Vagina (tissue), 2 donors: ENCODE results near the gene TGFB2. TPM values are rescaled to one million over a fixed set of nuclear protein-coding genes. Genes with fewer than 3 reads are reported as not detected.

Experiments used
- DNase-seq, 2 donors: peaks; one replicate each; pipeline ENCODE4 v3.0.0-alpha.2; 2017; ENCODE audit errors: extremely low spot score in 2 of 2
- H3K27ac ChIP-seq: fragments of 200-600 bp; sonication (generic); one replicate; pipeline ENCODE4 v1.5.1; 2019
- H3K27me3 ChIP-seq: fragments of 200-600 bp; sonication (generic); one replicate; pipeline ENCODE4 v1.5.1; 2019
- H3K36me3 ChIP-seq, 2 donors: fragments of 200-600 bp; sonication (generic); one replicate each; pipeline ENCODE4 v1.5.1; 2017 to 2019
- H3K4me1 ChIP-seq: fragments of 200-600 bp; sonication (generic); one replicate; pipeline ENCODE4 v1.5.1; 2019
- H3K4me3 ChIP-seq, 2 donors: fragments of 200-600 bp; sonication (generic); 1 replicate in 1 of 2; 2 replicates in 1 of 2; pipeline ENCODE4 v1.5.1; 2016 to 2019
- H3K9me3 ChIP-seq: fragments of 200-600 bp; sonication (generic); one replicate; pipeline ENCODE4 v1.5.1; 2019
- CTCF ChIP-seq, 3 experiments: fragments of 450-650 bp in 2 of 3; fragments of 200-600 bp in 1 of 3; sonication (generic) in 1 of 3; IDR thresholded peaks; one replicate each; pipeline ENCODE4 v1.5.1; 2017 to 2019; ENCODE audit warnings: antibody characterized with exemption in 3 of 3, mild to moderate bottlenecking in 2 of 3, moderate library complexity in 2 of 3
- POLR2A ChIP-seq, 2 donors: fragments of 450-650 bp; IDR thresholded peaks; one replicate each; pipeline ENCODE4 v1.6.1; 2017; ENCODE audit warnings: antibody characterized with exemption in 2 of 2, mild to moderate bottlenecking in 2 of 2, moderate library complexity in 2 of 2
- POLR2AphosphoS5 ChIP-seq, 2 donors: sonication (generic); formaldehyde crosslinking; IDR thresholded peaks; one replicate each; pipeline ENCODE4 v1.9.0; 2017; ENCODE audit warnings: antibody characterized with exemption in 2 of 2, mild to moderate bottlenecking in 2 of 2, low read depth in 1 of 2; ENCODE audit not compliant: insufficient read depth in 1 of 2
- intact Hi-C: fragments of 100-400 bp; cut with DNase I; formaldehyde crosslinking; loops from one replicate; pipeline ENCODE4 v1.15.1; 2023
- total RNA-seq: library from RNA; depleted of rRNA; stranded (reverse); fragments of >200 nt; gene quantifications from one replicate; pipeline ENCODE4 v1.2.3, GENCODE V29; 2016

Gene TGFB2
- total RNA-seq, 1 donor from 2014 or later, result 16.9 TPM

GRCh38 chr1:218383681-218384080 is 38.5 kb downstream of the TGFB2 start:
- TF ChIP-seq POLR2A (IDR thresholded peaks at IDR 0.05) (no peak), CTCF (IDR thresholded peaks at IDR 0.05) (no peak), POLR2AphosphoS5 (IDR thresholded peaks at IDR 0.05; ENCODE audit: insufficient read depth in 1 of 2, low read depth in 1 of 2) (no peak)
- H3K9me3 ChIP-seq, result no peaks in the 10 kb centered on the region
- intact Hi-C loops, result no loop called here
- H3K27ac ChIP-seq, result no peak overlapping the region
- H3K4me3 ChIP-seq, result no peak overlapping the region
- no peaks in the 10 kb centered on the region for H3K36me3 ChIP-seq
- DNase-seq, result no peak
- peaks cover 25% of the 10 kb centered on the region for H3K4me1 ChIP-seq
- H3K27me3 ChIP-seq, result no peaks in the 10 kb centered on the region

GRCh38 chr1:218384581-218384993 is 39.5 kb downstream of the TGFB2 start:
- TF ChIP-seq POLR2A (IDR thresholded peaks at IDR 0.05), result no peak
- no peak for TF ChIP-seq POLR2AphosphoS5 (IDR thresholded peaks at IDR 0.05; ENCODE audit: insufficient read depth in 1 of 2, low read depth in 1 of 2)
- TF ChIP-seq CTCF (IDR thresholded peaks at IDR 0.05), result no peak
- H3K4me1 ChIP-seq, result peaks cover 24% of the 10 kb centered on the region
- no peaks in the 10 kb centered on the region for H3K36me3 ChIP-seq
- no peaks in the 10 kb centered on the region for H3K27me3 ChIP-seq
- intact Hi-C loops, result no loop called here
- no peaks in the 10 kb centered on the region for H3K9me3 ChIP-seq
- H3K27ac ChIP-seq, result no peak overlapping the region
- H3K4me3 ChIP-seq, result no peak overlapping the region
- no peak for DNase-seq

GRCh38 chr1:218388591-218388990 is 43.5 kb downstream of the TGFB2 start:
- no peaks in the 10 kb centered on the region for H3K9me3 ChIP-seq
- TF ChIP-seq CTCF (IDR thresholded peaks at IDR 0.05), result no peak
- no peaks in the 10 kb centered on the region for H3K27me3 ChIP-seq
- no peak overlapping the region for H3K27ac ChIP-seq
- H3K4me3 ChIP-seq, result no peak overlapping the region
- DNase-seq, result no peak
- H3K36me3 ChIP-seq, result no peaks in the 10 kb centered on the region
- H3K4me1 ChIP-seq, result peaks cover 10% of the 10 kb centered on the region
- intact Hi-C loops, result no loop called here

- no peaks in the 10 kb centered on the region for H3K36me3 ChIP-seq
- no peak overlapping the region for H3K27ac ChIP-seq
- intact Hi-C loops, result no loop called here
- no peaks in the 10 kb centered on the region for H3K27me3 ChIP-seq
- H3K4me3 ChIP-seq, result no peak overlapping the region
- no peaks in the 10 kb centered on the region for H3K9me3 ChIP-seq
- DNase-seq, result no peak
- no peaks in the 10 kb centered on the region for H3K4me1 ChIP-seq
- TF ChIP-seq POLR2AphosphoS5 (IDR thresholded peaks at IDR 0.05; ENCODE audit: insufficient read depth in 1 of 2, low read depth in 1 of 2), result no peak
- TF ChIP-seq POLR2A (IDR thresholded peaks at IDR 0.05), result no peak
- no peak for TF ChIP-seq CTCF (IDR thresholded peaks at IDR 0.05)
Observed at GRCh38 chr1:218390618-218391017, 45.5 kb downstream of the TGFB2 start.

- intact Hi-C loops, result no loop called here
- H3K9me3 ChIP-seq, result no peaks in the 10 kb centered on the region
- no peaks in the 10 kb centered on the region for H3K4me1 ChIP-seq
- H3K27me3 ChIP-seq, result no peaks in the 10 kb centered on the region
- DNase-seq, result no peak
- H3K36me3 ChIP-seq, result no peaks in the 10 kb centered on the region
- no peak overlapping the region for H3K27ac ChIP-seq
- H3K4me3 ChIP-seq, result no peak overlapping the region
- TF ChIP-seq POLR2A (IDR thresholded peaks at IDR 0.05) (no peak), CTCF (IDR thresholded peaks at IDR 0.05) (no peak), POLR2AphosphoS5 (IDR thresholded peaks at IDR 0.05; ENCODE audit: insufficient read depth in 1 of 2, low read depth in 1 of 2) (no peak)
Observed at GRCh38 chr1:218392780-218393179, 47.6 kb downstream of the TGFB2 start.
